GM12872 (cell line): ENCODE measurements around the gene NFX1.

ENCODE experiments used
- CTCF ChIP-seq: IDR thresholded peaks from 3 replicates; pipeline ENCODE4 v1.5.1; 2011; ENCODE audit warnings: low read depth, mild to moderate bottlenecking, low read length, moderate library complexity; ENCODE audit not compliant: insufficient read depth

Gene NFX1

GRCh38 chr9:33287087-33287490, 3.2 kb upstream of the NFX1 start:
- TF ChIP-seq CTCF, result peak; percentile 76

GRCh38 chr9:33288235-33288634, 2.1 kb upstream of the NFX1 start:
- TF ChIP-seq CTCF, result no peak

GRCh38 chr9:33288828-33289483, 1.4 kb upstream of the NFX1 start:
- TF ChIP-seq CTCF, result no peak

GRCh38 chr9:33289496-33289895, 820 bp upstream of the NFX1 start:
- TF ChIP-seq CTCF, result no peak

- no peak for TF ChIP-seq CTCF
Measured at GRCh38 chr9:33289936-33290246, 425 bp upstream of the NFX1 start.

- TF ChIP-seq CTCF, result no peak
Measured at GRCh38 chr9:33291031-33291397, 698 bp downstream of the NFX1 start.

- TF ChIP-seq CTCF, result no peak
Measured at GRCh38 chr9:33291901-33292300, 1.6 kb downstream of the NFX1 start.
